ENCODE data around the gene AQP10. TPM values are rescaled to one million over a fixed set of nuclear protein-coding genes. Genes with fewer than 3 reads are reported as not detected.
"Not testable (repeated sequence)": the region's sequence is repeated elsewhere in the genome, so short reads cannot be mapped to it uniquely, and the experiment has no call there.

The AQP10 gene
- not detected for total RNA-seq (ENCODE audit: insufficient read depth, low replicate concordance)

DNA sequence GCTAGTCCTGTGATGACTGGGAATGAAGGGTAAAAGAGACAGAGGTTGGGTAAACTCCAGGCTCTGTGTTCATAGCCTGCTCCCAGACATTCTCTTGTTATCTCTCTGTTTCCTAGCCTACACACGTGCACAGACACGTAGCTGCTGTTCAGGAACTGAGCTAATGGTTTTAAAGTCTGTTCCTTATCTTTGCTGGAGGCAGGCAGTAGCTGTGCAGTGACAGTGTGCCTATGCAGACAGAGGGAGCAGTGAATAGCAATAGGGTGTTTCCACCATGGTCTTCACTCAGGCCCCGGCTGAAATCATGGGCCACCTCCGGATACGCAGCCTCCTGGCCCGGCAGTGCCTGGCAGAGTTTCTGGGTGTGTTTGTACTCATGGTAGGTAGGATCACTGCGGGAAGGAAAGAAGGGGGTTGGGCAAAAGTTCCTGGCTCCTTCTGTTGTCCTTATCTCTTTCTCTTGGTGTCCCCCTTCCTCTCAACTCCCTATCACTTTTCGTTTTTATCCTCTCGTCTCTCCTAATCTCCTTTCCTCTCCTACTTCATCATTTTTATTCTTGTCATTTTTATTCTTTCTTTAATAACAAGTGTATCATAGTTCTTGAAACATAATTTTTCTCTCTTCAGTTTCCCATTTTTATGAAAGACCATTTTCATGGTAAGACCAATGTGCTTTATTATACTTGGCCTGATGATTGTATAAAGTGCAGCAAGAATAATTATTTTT, at the start of gene AQP10:
Gene AQP10, plus strand, starts transcription at position 212 of the 727 bp plus-strand sequence. Its CDS starts 63 bp downstream, at position 275.
- peak; percentile 83 for DNase-seq (ENCODE audit: low spot score)

DNA sequence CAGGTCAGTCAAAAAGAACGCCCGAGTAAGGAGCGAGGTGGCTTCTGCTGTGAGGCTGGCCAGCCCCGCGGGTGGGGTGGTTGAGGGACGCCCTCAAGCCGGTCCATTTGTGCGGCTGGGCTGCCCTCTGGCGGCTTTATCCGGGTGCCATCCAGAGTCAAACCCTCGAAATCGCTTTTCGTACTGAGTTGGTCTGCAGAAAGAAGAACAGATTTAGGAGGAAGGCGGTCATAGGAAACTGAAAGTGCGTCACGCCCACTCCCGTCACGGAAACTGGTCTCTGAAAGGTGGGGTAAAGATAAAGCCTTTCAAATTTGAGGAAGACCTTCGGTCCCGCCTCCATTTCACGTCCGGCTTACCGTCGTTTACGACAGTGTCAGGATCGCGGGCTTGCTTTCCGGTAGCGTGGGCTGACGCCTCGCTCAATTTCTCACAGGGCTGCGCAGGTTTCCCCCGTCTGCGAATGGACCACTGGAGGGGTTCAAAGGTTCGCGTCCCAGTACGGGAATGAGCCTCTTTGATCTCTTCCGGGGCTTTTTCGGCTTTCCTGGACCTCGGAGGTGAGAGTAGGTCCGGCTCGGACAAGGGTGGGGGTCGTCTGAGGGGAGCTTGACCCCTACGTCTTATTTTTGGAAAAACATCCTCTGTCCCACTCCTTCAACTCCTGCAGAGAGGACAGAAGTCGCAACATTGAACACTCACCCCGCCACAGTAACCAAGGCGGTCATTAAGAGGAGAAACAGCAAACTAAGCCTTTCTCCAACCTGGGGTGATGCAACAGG, 48.5 kb upstream of the AQP10 start, which contains the start of gene HAX1:
Gene HAX1, plus strand, starts transcription at position 413 of the 782 bp plus-strand sequence. Its CDS starts 95 bp downstream, at position 508.
- peak; percentile 99 for DNase-seq (ENCODE audit: low spot score)

GRCh38 chr1:154272999-154273563, 47.8 kb upstream of the AQP10 start:
- no peak for DNase-seq (ENCODE audit: low spot score)

DNA sequence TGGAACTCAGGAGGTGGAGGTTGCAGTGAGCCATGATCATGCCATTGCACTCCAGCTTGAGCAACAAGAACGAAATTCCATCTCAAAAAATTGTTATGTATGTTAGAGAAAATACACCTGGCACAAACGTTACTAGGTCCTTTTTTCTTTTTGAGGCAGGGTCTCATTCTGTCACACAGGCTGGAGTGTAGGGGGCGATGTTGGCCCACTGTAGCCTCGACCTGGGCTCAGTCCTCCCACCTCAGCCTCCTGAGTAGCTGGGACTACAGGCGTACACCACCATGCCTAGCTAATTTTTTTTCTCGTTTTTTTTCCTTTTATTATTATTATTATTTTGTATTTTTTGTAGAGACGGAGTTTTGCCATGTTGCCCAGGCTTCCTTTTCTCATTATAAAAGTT, 44.1 kb upstream of the AQP10 start:
- no peak for DNase-seq (ENCODE audit: low spot score)

GRCh38 chr1:154287591-154287990, 33.3 kb upstream of the AQP10 start:
- not testable (repeated sequence) for DNase-seq (ENCODE audit: low spot score)

DNA sequence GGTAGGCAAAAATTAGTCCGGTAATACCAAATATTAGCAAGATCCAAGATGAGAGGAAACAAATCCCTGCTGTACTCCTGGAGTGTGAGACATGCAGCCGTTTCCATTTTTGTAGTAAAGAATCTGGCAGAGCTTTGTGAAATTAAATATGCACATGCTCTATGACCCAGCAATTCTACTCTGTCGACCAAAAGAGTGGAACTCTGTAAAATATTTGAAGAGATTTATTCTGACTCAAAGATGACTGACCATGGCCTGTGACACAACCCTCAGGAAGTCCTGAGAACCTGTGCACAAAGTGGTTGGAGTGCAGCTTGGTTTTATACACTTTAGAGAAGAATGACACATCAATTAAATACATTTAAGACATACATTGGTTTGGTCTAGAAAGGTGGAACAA, 32.2 kb upstream of the AQP10 start:
- DNase-seq (ENCODE audit: low spot score): no peak

GRCh38 chr1:154290921-154291320, 30.0 kb upstream of the AQP10 start:
- DNase-seq (ENCODE audit: low spot score): no peak

DNA sequence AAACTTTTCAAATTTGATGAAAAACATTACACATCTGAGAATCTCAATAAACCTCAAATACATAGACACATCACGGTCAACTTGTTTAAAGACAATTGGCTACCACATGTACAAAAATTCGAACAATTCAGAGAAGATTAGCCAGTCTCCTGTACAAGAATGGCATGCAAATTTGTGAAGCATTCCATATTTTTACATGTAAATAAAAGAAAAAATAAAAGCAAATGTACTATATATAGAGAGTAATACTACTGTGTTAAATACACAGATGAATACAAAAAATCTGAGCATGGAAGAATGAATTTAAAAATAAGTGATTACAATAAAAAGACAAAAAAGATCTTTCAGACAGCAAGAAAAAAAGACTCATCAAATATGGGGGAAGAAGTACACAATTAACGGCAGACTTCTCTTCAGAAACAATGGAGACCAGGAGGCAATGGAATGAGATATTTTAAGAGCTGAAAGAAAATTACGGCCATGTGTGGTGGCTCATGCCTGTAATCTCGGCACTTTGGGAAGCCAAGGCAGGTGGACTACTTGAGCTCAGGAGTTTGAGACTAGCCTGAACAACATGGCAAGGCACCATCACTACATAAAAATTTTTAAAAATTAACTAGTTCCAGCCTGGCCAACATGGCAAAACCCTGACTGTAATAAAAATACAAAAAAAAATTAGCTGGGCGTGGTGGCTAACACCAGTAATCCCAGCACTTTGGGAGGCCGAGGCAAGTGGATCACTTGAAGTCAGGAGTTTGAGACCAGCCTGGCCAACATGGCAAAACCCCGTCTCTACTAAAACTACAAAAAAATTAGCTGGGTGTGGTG, 25.3 kb upstream of the AQP10 start:
- DNase-seq (ENCODE audit: low spot score): no peak

- no peak for DNase-seq (ENCODE audit: low spot score)
Measured at GRCh38 chr1:154301582-154301981, 19.3 kb upstream of the AQP10 start.

- no peak for DNase-seq (ENCODE audit: low spot score)
Measured at GRCh38 chr1:154304664-154305337, 16.1 kb upstream of the AQP10 start.

DNA sequence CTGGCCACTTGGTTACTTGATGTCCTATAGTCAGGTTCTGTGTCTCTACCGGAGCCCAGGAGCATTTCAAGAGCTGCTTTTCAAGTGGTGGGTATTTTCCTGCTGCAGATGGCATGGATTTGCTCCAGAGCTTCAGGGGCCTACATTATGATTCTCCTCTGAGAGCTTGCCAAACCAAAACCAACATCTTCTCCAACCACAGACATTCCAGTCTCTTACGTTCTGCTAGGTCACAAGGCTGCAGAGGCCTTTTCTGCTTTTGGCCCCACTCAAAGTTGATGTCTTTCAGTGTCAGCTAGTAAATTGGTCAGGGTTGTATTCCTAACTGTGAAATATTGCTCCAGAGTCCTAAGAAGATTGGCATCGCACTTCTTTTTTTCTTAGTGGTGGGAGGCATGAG, 14.7 kb upstream of the AQP10 start:
- no peak for DNase-seq (ENCODE audit: low spot score)

DNA sequence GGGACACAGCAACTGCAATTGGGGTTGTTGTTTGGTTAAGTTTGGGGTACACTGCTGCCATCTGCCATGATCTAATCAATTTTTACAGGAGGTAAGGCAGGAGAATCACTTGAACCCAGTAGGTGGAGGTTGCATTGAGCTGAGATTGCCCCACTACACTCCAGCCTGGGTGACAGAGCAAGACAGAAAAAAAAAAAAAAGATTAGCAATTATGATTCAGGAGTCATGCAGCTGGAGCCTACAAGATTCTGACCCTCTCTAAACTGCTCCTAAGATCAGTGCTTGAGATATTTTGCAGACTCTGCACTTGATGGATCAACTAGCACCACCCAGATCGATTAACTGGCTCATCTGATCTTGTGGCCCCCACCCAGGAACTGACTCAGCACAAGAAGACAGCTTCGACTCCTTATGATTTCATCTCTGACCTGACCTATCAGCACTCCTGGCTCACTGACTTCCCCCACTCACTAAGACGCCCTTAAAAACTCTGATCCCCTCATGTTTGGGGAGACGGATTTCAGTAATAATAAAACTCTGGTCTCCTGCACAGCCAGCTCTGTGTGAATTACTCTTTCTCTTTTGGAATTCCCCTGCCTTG, 13.1 kb upstream of the AQP10 start:
- not testable (repeated sequence) for DNase-seq (ENCODE audit: low spot score)

DNA sequence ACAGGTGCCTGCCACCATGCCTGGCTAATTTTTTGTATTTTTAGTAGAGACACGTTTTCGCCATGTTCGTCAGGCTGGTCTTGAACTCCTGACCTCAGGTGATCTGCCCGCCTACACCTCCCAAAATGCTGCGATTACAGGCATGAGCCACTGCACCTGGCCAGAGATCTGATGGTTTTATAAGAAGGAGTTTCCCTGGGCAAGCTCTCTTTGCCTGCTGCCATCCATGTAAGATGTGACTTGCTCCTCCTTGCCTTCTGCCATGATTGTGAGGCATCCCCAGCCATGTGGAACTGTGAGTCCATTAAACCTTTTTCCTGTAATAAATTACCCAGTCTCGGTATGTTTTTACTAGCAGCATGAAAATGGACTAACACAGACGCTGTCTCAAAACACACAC, 11.8 kb upstream of the AQP10 start:
- DNase-seq (ENCODE audit: low spot score): not testable (repeated sequence)

DNA sequence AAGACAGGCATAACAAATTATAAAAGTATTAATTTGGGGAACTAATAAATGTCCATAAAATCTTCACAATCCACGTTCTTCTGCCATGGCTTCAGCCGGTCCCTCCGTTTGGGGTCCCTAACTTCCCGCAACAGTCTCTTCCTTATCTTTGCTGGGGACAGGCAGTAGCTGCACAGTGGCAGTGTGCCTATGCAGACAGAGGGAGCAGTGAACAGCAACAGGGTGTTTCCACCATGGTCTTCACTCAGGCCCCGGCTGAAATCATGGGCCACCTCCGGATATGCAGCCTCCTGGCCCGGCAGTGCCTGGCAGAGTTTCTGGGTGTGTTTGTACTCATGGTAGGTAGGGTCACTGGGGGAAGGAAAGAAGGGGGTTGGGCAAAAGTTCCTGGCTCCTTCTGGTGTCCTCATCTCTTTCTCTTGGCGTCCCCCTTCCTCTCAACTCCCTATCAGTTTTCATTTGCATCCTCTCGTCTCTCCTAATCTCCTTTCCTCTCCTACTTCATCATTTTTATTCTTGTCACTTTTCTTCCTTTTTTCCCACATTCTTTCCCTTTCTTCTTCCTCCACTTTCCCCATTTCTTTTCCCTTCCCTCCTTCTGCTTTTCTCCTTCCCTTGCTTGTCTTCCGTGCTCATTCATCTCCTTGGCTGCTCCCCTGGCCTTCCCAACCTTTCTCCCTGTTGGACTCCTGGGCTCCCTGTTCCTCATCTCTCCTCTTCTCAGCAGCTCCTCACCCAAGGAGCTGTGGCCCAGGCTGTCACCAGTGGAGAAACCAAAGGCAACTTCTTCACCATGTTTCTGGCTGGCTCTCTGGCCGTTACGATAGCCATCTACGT, 8.4 kb upstream of the AQP10 start:
- DNase-seq (ENCODE audit: low spot score): not testable (repeated sequence)

GRCh38 chr1:154313066-154313356, 7.9 kb upstream of the AQP10 start:
- no peak for DNase-seq (ENCODE audit: low spot score)

DNA sequence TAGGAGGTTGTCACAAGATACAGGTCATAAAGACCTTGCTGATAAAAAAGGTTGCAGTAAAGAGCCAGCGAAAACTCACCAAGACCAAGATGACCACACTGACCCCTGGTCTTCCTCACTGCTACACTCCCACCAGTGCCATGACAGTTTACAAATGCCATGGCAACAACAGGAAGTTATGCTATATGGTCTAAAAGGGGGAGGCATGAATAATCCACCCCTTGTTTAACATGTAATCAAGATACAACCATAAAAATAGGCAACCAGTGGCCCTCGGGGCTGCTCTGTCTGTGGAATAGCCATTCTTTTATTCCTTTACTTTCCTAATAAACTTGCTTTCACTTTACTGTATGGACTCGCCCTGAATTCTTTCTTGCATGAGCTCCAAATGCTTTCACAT, 6.7 kb upstream of the AQP10 start:
- DNase-seq (ENCODE audit: low spot score): not testable (repeated sequence)

GRCh38 chr1:154316704-154317103, 4.2 kb upstream of the AQP10 start:
- no peak for DNase-seq (ENCODE audit: low spot score)

DNA sequence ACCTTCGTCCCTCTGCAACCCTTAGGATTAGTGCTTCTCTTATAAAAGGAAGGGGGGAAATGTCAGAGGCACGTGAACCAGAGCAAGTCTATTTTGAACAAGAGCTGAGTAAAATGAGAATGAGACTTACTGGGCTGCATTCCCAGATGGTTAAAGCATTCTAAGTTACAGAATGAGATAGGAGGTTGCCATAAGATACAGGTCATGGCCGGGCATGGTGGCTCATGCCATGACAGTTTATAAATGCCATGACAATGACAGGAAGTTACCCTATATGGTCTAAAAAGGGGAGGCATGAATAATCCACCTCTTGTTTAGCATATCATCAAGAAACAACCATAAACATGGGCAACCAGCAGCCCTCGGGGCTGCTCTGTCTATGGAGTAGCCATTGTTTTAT, 2.5 kb upstream of the AQP10 start:
- DNase-seq (ENCODE audit: low spot score): no peak

- not testable (repeated sequence) for DNase-seq (ENCODE audit: low spot score)
Measured at GRCh38 chr1:154321609-154321934, 679 bp downstream of the AQP10 start.

- no peak for DNase-seq (ENCODE audit: low spot score)
Measured at GRCh38 chr1:154323493-154323892, 2.6 kb downstream of the AQP10 start.
